ENCODE measurements around the gene SLC4A3. TPM values are rescaled to one million over a fixed set of nuclear protein-coding genes. Genes with fewer than 3 reads are reported as not detected.

Gene SLC4A3
- total RNA-seq, 6 experiments from 2014 or later = 0.14 to 0.42 (median 0.27) TPM; not detected in 1

DNA sequence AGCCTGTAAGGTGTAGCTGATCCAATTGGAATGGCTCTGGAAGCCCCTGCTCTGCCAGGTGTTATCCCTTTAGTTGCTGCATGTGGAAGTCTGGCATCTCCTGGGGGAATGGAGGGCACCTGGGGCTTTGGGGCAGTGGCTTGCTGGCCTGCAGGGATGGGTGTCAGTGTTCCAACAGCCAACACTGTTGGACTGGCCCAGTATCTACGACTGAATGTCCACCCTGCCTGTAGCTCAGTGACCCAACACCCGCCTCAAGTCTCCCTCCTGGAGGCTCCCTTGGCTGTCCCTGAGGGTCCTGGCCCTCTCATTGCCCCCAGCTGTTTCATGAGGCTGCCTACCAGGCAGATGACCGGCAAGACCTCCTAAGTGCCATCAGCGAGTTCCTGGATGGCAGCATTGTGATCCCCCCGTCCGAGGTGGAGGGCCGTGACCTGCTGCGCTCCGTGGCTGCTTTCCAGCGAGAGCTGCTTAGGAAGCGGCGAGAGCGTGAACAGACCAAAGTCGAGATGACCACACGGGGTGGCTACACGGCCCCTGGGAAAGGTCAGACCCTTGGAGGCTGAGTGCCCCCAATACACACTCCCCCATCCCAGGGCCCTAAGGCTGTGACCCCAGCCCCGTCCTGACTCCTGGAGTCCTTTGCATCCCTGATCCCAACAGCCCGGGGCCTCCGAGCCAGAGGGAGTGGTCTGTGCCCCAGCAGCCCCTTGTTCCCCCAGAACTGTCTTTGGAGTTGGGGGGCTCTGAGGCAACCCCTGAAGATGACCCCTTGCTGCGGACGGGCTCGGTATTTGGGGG lies 7.7 kb downstream of the SLC4A3 start:
- no peaks in the 10 kb centered on the region for H3K4me1 ChIP-seq
- WGBS (ENCODE audit: insufficient coverage, low coverage, low lambda C conversion rate, missing lambda C conversion rate) = 40% methylated on average over 2 of the region's 22 CpGs
- no peaks in the 10 kb centered on the region for H3K9me3 ChIP-seq
- no peak overlapping the region for H3K4me3 ChIP-seq
- H3K27me3 ChIP-seq = no peaks in the 10 kb centered on the region
- ATAC-seq = no peak
- DNase-seq = no peak
- no peak for TF ChIP-seq POLR2A (IDR thresholded peaks at IDR 0.05)
- TF ChIP-seq, protein P1, sequence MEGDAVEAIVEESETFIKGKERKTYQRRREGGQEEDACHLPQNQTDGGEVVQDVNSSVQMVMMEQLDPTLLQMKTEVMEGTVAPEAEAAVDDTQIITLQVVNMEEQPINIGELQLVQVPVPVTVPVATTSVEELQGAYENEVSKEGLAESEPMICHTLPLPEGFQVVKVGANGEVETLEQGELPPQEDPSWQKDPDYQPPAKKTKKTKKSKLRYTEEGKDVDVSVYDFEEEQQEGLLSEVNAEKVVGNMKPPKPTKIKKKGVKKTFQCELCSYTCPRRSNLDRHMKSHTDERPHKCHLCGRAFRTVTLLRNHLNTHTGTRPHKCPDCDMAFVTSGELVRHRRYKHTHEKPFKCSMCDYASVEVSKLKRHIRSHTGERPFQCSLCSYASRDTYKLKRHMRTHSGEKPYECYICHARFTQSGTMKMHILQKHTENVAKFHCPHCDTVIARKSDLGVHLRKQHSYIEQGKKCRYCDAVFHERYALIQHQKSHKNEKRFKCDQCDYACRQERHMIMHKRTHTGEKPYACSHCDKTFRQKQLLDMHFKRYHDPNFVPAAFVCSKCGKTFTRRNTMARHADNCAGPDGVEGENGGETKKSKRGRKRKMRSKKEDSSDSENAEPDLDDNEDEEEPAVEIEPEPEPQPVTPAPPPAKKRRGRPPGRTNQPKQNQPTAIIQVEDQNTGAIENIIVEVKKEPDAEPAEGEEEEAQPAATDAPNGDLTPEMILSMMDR (IDR thresholded peaks at IDR 0.05) = no peak
- H3K36me3 ChIP-seq = no peaks in the 10 kb centered on the region
- intact Hi-C loops (cut with DNase I) = no loop called here
- H3K27ac ChIP-seq = no peak overlapping the region

DNA sequence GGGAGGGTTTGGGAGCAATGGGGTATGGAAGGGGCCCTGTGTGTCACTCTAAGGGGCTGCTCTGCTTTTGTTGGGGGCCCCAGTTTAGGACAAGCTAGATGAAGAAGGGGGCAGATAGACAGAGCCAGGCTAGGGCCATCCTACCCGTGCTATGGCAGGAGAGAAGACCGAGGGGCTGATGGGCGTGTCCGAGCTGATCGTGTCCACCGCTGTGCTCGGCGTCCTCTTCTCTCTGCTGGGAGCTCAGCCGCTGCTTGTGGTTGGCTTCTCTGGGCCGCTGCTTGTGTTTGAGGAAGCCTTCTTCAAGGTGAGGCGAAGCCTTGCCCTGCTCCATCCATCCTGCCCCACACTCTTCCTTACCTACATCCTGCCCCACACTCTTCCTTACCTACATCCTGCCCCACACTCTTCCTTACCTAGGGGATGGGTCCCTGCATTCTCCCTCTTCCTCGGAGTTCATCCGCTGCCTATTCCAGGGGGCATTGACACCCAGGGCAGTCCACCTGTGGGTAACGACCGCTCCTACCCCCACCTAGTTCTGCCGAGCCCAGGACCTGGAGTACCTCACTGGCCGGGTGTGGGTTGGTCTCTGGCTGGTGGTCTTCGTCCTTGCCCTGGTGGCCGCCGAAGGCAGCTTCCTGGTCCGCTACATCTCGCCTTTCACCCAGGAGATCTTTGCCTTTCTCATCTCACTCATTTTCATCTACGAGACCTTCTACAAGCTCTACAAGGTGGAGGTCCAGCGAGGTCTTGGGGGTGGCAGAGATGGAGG lies 8.9 kb downstream of the SLC4A3 start:
- intact Hi-C loops (cut with DNase I) = no loop called here
- WGBS (ENCODE audit: insufficient coverage, low coverage, low lambda C conversion rate, missing lambda C conversion rate) = 76% methylated on average over 18 of the region's 24 CpGs
- Histone ChIP-seq H3K36me3 (no peaks in the 10 kb centered on the region), H3K27me3 (no peaks in the 10 kb centered on the region), H3K27ac (no peak overlapping the region), H3K9me3 (no peaks in the 10 kb centered on the region), H3K4me1 (no peaks in the 10 kb centered on the region), H3K4me3 (no peak overlapping the region)
- TF ChIP-seq, protein P1 (IDR thresholded peaks at IDR 0.05) = no peak
- no peak for TF ChIP-seq POLR2A (IDR thresholded peaks at IDR 0.05)
- ATAC-seq (no peak), DNase-seq (no peak)

DNA sequence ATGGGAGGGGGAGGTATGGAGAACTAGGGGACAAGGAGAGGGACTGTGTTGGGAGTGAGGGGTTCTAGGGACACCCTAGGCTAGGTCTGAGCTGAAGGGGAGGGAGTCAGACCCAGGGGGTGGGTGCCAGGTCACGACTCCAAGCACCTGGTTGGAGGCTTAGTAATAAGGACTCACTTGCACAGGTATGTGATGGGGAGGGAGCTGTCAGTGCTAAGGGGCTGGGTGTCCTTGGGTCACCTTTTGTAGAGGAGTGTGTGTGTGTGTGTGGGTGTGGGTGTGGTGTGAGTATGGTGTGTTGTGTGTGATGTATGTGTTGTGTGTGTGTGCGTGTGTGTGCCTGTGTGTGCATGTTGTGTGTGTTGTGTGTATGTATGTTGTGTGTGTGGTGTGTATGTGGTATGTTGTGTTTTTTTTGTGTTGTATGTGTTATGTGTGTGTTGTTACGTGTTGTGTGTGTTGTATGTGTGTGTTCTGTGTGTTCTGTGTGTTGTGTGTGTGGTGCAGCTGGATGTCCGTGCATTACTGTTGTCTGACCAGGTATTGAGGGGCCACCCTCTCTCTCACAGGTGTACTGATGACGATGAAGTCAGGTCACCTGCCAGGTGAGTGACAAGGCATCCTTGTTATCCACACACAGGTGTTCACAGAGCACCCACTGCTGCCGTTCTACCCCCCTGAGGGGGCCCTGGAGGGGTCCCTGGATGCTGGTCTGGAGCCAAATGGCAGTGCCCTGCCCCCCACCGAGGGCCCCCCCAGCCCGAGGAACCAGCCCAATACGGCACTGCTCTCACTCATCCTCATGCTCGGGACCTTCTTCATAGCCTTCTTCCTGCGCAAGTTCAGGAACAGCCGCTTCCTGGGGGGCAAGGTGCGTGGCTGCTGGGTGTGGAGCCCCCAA lies 9.8 kb downstream of the SLC4A3 start:
- TF ChIP-seq, protein P1 (IDR thresholded peaks at IDR 0.05) = no peak
- TF ChIP-seq POLR2A (IDR thresholded peaks at IDR 0.05) = no peak
- intact Hi-C loops (cut with DNase I) = no loop called here
- no peak overlapping the region for H3K4me3 ChIP-seq
- H3K9me3 ChIP-seq = no peaks in the 10 kb centered on the region
- ATAC-seq = no peak
- H3K27ac ChIP-seq = no peak overlapping the region
- H3K27me3 ChIP-seq = no peaks in the 10 kb centered on the region
- no peaks in the 10 kb centered on the region for H3K36me3 ChIP-seq
- no peak for DNase-seq
- H3K4me1 ChIP-seq = no peaks in the 10 kb centered on the region
- 44% methylated on average over 2 of the region's 13 CpGs for WGBS (ENCODE audit: insufficient coverage, low coverage, low lambda C conversion rate, missing lambda C conversion rate)

DNA sequence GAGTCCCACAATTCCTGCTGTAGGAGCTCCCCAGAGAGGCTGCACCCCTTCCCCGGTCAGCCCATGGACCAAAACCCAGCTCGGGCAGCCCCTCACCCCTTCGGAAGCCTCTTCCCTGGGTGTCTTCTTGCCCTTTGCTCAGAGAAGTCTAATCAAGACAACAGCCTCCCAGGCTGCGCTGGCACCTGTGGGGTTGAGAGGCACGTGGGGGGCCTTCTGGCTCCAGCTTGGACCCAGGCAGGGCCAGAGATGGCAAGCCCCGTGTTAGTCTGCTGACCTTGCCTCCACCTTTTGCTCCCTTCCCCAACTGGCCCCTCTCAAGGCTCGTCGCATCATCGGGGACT lies 10.4 kb downstream of the SLC4A3 start:
- WGBS (ENCODE audit: insufficient coverage, low coverage, low lambda C conversion rate, missing lambda C conversion rate) = 39% methylated on average over 3 of the region's 9 CpGs
- intact Hi-C loops (cut with DNase I) = no loop called here
- no peak overlapping the region for H3K27ac ChIP-seq
- DNase-seq (no peak), ATAC-seq (no peak)
- H3K9me3 ChIP-seq = no peaks in the 10 kb centered on the region
- H3K4me1 ChIP-seq = no peaks in the 10 kb centered on the region
- no peak overlapping the region for H3K4me3 ChIP-seq
- H3K27me3 ChIP-seq = no peaks in the 10 kb centered on the region
- no peak for TF ChIP-seq POLR2A (IDR thresholded peaks at IDR 0.05)
- TF ChIP-seq, protein P1 (IDR thresholded peaks at IDR 0.05) = no peak
- no peaks in the 10 kb centered on the region for H3K36me3 ChIP-seq

All from right lobe of liver (tissue), 6 donors.